Measurements from ENCODE around the gene RBM34. TPM values are rescaled to one million over a fixed set of nuclear protein-coding genes. Genes with fewer than 3 reads are reported as not detected.

The RBM34 gene
- total RNA-seq, 1 donor from 2014 or later = 68.4 TPM

GRCh38 chr1:235147269-235147668 is 13.8 kb downstream of the RBM34 start:
- Mint-ChIP-seq H3K4me3 (ENCODE audit: low read depth) (no peak overlapping the region), H3K36me3 (ENCODE audit: insufficient read depth) (peaks cover 29% of the 10 kb centered on the region)

GRCh38 chr1:235145639-235146038 is 15.4 kb downstream of the RBM34 start:
- DNase-seq (ENCODE audit: low spot score, unreplicated experiment) = no peak
- no peak for TF ChIP-seq CTCF (IDR thresholded peaks at IDR 0.05; ENCODE audit: unreplicated experiment)
- Mint-ChIP-seq H3K4me3 (ENCODE audit: low read depth) (no peak overlapping the region), H3K27ac (no peak overlapping the region), H3K4me1 (ENCODE audit: low read depth) (no peaks in the 10 kb centered on the region), H3K9me3 (ENCODE audit: low read depth) (no peaks in the 10 kb centered on the region), H3K36me3 (ENCODE audit: insufficient read depth) (peaks cover 31% of the 10 kb centered on the region), H3K27me3 (no peaks in the 10 kb centered on the region)

More at GRCh38 chr1:235147269-235147668, 13.8 kb downstream of the RBM34 start:
- no peak for TF ChIP-seq CTCF (IDR thresholded peaks at IDR 0.05; ENCODE audit: unreplicated experiment)
- H3K27me3 Mint-ChIP-seq = no peaks in the 10 kb centered on the region
- H3K27ac Mint-ChIP-seq = no peak overlapping the region
- DNase-seq (ENCODE audit: low spot score, unreplicated experiment) = no peak
- no peaks in the 10 kb centered on the region for H3K9me3 Mint-ChIP-seq (ENCODE audit: low read depth)
- H3K4me1 Mint-ChIP-seq (ENCODE audit: low read depth) = no peaks in the 10 kb centered on the region

GRCh38 chr1:235142991-235143390 is 18.1 kb downstream of the RBM34 start:
- Mint-ChIP-seq H3K27me3 (no peaks in the 10 kb centered on the region), H3K4me3 (ENCODE audit: low read depth) (no peak overlapping the region), H3K27ac (no peak overlapping the region), H3K4me1 (ENCODE audit: low read depth) (no peaks in the 10 kb centered on the region), H3K9me3 (ENCODE audit: low read depth) (no peaks in the 10 kb centered on the region), H3K36me3 (ENCODE audit: insufficient read depth) (peaks cover 33% of the 10 kb centered on the region)
- no peak for TF ChIP-seq CTCF (IDR thresholded peaks at IDR 0.05; ENCODE audit: unreplicated experiment)
- DNase-seq (ENCODE audit: low spot score, unreplicated experiment) = no peak

DNA sequence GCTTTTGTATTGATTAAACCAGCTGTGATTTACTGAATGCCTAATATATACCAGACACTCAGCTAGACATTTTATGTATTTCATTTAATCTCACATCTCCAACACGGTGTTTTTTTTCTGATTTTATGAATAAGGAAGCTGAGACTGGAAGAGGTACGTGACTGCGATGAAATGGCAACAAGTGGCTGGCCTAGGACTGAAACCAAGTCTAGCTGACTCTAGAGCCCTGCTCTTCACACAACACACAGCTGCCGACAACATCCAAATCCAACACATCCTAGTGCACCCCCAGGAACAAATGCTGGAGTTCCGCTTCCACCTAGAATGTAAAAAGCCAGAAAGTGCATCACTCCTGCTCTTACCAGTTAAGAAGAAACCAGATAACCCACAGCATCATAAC is 21.7 kb downstream of the RBM34 start:
- H3K9me3 Mint-ChIP-seq (ENCODE audit: low read depth) = no peaks in the 10 kb centered on the region
- no peak for DNase-seq (ENCODE audit: low spot score, unreplicated experiment)
- no peaks in the 10 kb centered on the region for H3K4me1 Mint-ChIP-seq (ENCODE audit: low read depth)
- no peaks in the 10 kb centered on the region for H3K27me3 Mint-ChIP-seq
- no peak overlapping the region for H3K4me3 Mint-ChIP-seq (ENCODE audit: low read depth)
- TF ChIP-seq CTCF (IDR thresholded peaks at IDR 0.05; ENCODE audit: unreplicated experiment) = no peak
- peaks cover 51% of the 10 kb centered on the region for H3K36me3 Mint-ChIP-seq (ENCODE audit: insufficient read depth)
- peak overlapping the region; percentile 74 for H3K27ac Mint-ChIP-seq

GRCh38 chr1:235138821-235139220 is 22.2 kb downstream of the RBM34 start:
- Mint-ChIP-seq H3K27ac (peak overlapping the region; percentile 54), H3K9me3 (ENCODE audit: low read depth) (no peaks in the 10 kb centered on the region), H3K4me1 (ENCODE audit: low read depth) (no peaks in the 10 kb centered on the region), H3K36me3 (ENCODE audit: insufficient read depth) (peaks cover 52% of the 10 kb centered on the region), H3K27me3 (no peaks in the 10 kb centered on the region), H3K4me3 (ENCODE audit: low read depth) (no peak overlapping the region)
- DNase-seq (ENCODE audit: low spot score, unreplicated experiment) = no peak
- TF ChIP-seq CTCF (IDR thresholded peaks at IDR 0.05; ENCODE audit: unreplicated experiment) = no peak
